ENCODE results near the gene OSBPL2.

OSBPL2 gene

GRCh38 chr20:62282877-62283503, 44.7 kb downstream of the OSBPL2 start:
- no peak for DNase-seq (ENCODE audit: low read depth)
- no peak overlapping the region for H3K4me3 ChIP-seq (replicated peaks; ENCODE audit: low read depth, low read length)
- no peak for TF ChIP-seq CTCF (IDR thresholded peaks at IDR 0.05; ENCODE audit: low read length, missing control alignments)

GRCh38 chr20:62284448-62284847, 46.1 kb downstream of the OSBPL2 start:
- no peak for DNase-seq (ENCODE audit: low read depth)
- no peak for TF ChIP-seq CTCF (IDR thresholded peaks at IDR 0.05; ENCODE audit: low read length, missing control alignments)
- H3K4me3 ChIP-seq (replicated peaks; ENCODE audit: low read depth, low read length) = no peak overlapping the region

- DNase-seq (ENCODE audit: low read depth) = no peak
- TF ChIP-seq CTCF (IDR thresholded peaks at IDR 0.05; ENCODE audit: low read length, missing control alignments) = no peak
- H3K4me3 ChIP-seq (replicated peaks; ENCODE audit: low read depth, low read length) = no peak overlapping the region
Observed at GRCh38 chr20:62285151-62285550, 46.8 kb downstream of the OSBPL2 start.

GRCh38 chr20:62285722-62286121, 47.4 kb downstream of the OSBPL2 start:
- DNase-seq (ENCODE audit: low read depth) = no peak
- no peak overlapping the region for H3K4me3 ChIP-seq (replicated peaks; ENCODE audit: low read depth, low read length)
- no peak for TF ChIP-seq CTCF (IDR thresholded peaks at IDR 0.05; ENCODE audit: low read length, missing control alignments)

- TF ChIP-seq CTCF (IDR thresholded peaks at IDR 0.05; ENCODE audit: low read length, missing control alignments) = no peak
- DNase-seq (ENCODE audit: low read depth) = no peak
Observed at GRCh38 chr20:62286493-62287064, 48.3 kb downstream of the OSBPL2 start.

GRCh38 chr20:62287129-62287528, 48.8 kb downstream of the OSBPL2 start:
- no peak for DNase-seq (ENCODE audit: low read depth)
- no peak overlapping the region for H3K4me3 ChIP-seq (replicated peaks; ENCODE audit: low read depth, low read length)
- TF ChIP-seq CTCF (IDR thresholded peaks at IDR 0.05; ENCODE audit: low read length, missing control alignments) = no peak

More at GRCh38 chr20:62286493-62287064, 48.3 kb downstream of the OSBPL2 start:
- H3K4me3 ChIP-seq (replicated peaks; ENCODE audit: low read depth, low read length) = no peak overlapping the region
